GM18870 (cell line): ENCODE measurements around the gene KLHL22.
A peak's percentile ranks its signal among the peaks of the same experiment; 100 is the strongest.
"Not testable (repeated sequence)": the region's sequence is repeated elsewhere in the genome, so short reads cannot be mapped to it uniquely, and the experiment has no call there.

Source experiments
- ATAC-seq: cut with Tn5 transposase; IDR thresholded peaks from one replicate; pipeline ENCODE4 v1.9.1; 2021; ENCODE audit warnings: moderate library complexity; ENCODE audit not compliant: unreplicated experiment

The KLHL22 gene

GRCh38 chr22:20524004-20524481 lies 28.4 kb upstream of the KLHL22 start:
- no peak for ATAC-seq

GRCh38 chr22:20523086-20523983 lies 27.7 kb upstream of the KLHL22 start:
- ATAC-seq: no peak

GRCh38 chr22:20522134-20523004 lies 26.8 kb upstream of the KLHL22 start:
- ATAC-seq: no peak

- ATAC-seq: no peak
Observed at GRCh38 chr22:20520093-20520511, 24.5 kb upstream of the KLHL22 start.

GRCh38 chr22:20519558-20519957 lies 24.0 kb upstream of the KLHL22 start:
- ATAC-seq: no peak

GRCh38 chr22:20517841-20518592 lies 22.4 kb upstream of the KLHL22 start:
- ATAC-seq: no peak

GRCh38 chr22:20517422-20517821 lies 21.8 kb upstream of the KLHL22 start:
- no peak for ATAC-seq

- no peak for ATAC-seq
Observed at GRCh38 chr22:20516399-20516798, 20.8 kb upstream of the KLHL22 start.

GRCh38 chr22:20514658-20515406 lies 19.2 kb upstream of the KLHL22 start:
- no peak for ATAC-seq

- ATAC-seq: no peak
Observed at GRCh38 chr22:20511578-20512229, 16.1 kb upstream of the KLHL22 start.

GRCh38 chr22:20510811-20511577 lies 15.4 kb upstream of the KLHL22 start:
- no peak for ATAC-seq

GRCh38 chr22:20509344-20510047 lies 13.9 kb upstream of the KLHL22 start:
- ATAC-seq: no peak

- no peak for ATAC-seq
Observed at GRCh38 chr22:20508815-20509271, 13.2 kb upstream of the KLHL22 start.

- not testable (repeated sequence) for ATAC-seq
Observed at GRCh38 chr22:20508067-20508755, 12.6 kb upstream of the KLHL22 start.

- ATAC-seq: peak; percentile 52
Observed at GRCh38 chr22:20507253-20508066, 11.9 kb upstream of the KLHL22 start, which contains the start of gene MED15. Gene MED15 (plus strand): TSS chr22:20507610. CDS start chr22:20507679, 69 bp downstream.

- ATAC-seq: no peak
Observed at GRCh38 chr22:20506543-20507252, 11.1 kb upstream of the KLHL22 start.
